Lower lobe of right lung (tissue), 2 donors: Measurements from ENCODE around the gene PUS3. TPM values are rescaled to one million over a fixed set of nuclear protein-coding genes. Genes with fewer than 3 reads are reported as not detected.
"Not testable (repeated sequence)": the region's sequence is repeated elsewhere in the genome, so short reads cannot be mapped to it uniquely, and the experiment has no call there.

Experiments
- ATAC-seq, 2 donors: fragments of 200-7000 bp; cut with Tn5 transposase; one replicate each; pipeline ENCODE4 v1.9.1; 2020 to 2022; ENCODE audit warnings: mild to moderate bottlenecking in 2 of 2, moderate library complexity in 2 of 2
- DNase-seq: peaks from one replicate; pipeline ENCODE4 v3.0.0-alpha.2; 2020
- H3K27ac ChIP-seq: fragments of 200-600 bp; one replicate; pipeline ENCODE4 v1.8.0; 2022
- H3K27me3 ChIP-seq: fragments of 200-600 bp; one replicate; pipeline ENCODE4 v1.8.0; 2022; ENCODE audit warnings: low read depth
- H3K36me3 ChIP-seq: fragments of 200-600 bp; one replicate; pipeline ENCODE4 v1.8.0; 2022; ENCODE audit warnings: mild to moderate bottlenecking
- H3K4me1 ChIP-seq: fragments of 200-600 bp; one replicate; pipeline ENCODE4 v1.8.0; 2022
- H3K4me3 ChIP-seq: fragments of 200-600 bp; one replicate; pipeline ENCODE4 v1.8.0; 2022; ENCODE audit warnings: mild to moderate bottlenecking
- H3K9me3 ChIP-seq: fragments of 200-600 bp; one replicate; pipeline ENCODE4 v1.8.0; 2022
- intact Hi-C: fragments of 100-400 bp; cut with DNase I; formaldehyde crosslinking; loops from one replicate; pipeline ENCODE4 v1.11.0; 2022
- total RNA-seq: library from RNA; stranded (reverse); fragmentation: NEBNext Ultra II Directional; extraction: Animal tissue kit (Norgen Biotek cat#: 25700); gene quantifications from one replicate; pipeline ENCODE4 v1.2.1, GENCODE V29; 2021
- TF ChIP-seq, protein P1 (sequence below): fragments of 200-600 bp; IDR thresholded peaks from one replicate; pipeline ENCODE4 v1.8.0; 2022; ENCODE audit warnings: antibody characterized with exemption, mild to moderate bottlenecking
- donor health status: DM: no; HTN: yes; CAD: no; lungs with severe emphysema.

The PUS3 gene
- total RNA-seq, 1 donor from 2014 or later = 10.0 TPM

DNA sequence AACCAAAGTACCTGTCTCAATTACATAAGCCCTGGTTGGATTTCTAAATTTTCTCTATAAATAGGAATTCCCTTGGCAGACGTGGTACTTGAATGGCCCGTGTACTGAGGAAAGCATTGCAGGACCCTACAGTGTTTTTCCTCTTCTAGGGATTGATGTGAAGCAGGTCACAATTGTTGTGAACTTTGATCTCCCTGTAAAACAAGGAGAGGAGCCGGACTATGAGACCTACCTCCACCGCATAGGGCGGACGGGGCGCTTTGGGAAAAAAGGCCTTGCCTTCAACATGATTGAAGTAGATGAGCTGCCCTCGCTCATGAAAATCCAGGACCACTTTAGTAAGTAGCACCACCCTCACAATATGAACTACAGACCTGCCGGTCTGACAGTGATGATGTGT, 18.0 kb upstream of the PUS3 start:
- DNase-seq = no peak
- peaks cover 4% of the 10 kb centered on the region for H3K27me3 ChIP-seq
- TF ChIP-seq, protein P1, sequence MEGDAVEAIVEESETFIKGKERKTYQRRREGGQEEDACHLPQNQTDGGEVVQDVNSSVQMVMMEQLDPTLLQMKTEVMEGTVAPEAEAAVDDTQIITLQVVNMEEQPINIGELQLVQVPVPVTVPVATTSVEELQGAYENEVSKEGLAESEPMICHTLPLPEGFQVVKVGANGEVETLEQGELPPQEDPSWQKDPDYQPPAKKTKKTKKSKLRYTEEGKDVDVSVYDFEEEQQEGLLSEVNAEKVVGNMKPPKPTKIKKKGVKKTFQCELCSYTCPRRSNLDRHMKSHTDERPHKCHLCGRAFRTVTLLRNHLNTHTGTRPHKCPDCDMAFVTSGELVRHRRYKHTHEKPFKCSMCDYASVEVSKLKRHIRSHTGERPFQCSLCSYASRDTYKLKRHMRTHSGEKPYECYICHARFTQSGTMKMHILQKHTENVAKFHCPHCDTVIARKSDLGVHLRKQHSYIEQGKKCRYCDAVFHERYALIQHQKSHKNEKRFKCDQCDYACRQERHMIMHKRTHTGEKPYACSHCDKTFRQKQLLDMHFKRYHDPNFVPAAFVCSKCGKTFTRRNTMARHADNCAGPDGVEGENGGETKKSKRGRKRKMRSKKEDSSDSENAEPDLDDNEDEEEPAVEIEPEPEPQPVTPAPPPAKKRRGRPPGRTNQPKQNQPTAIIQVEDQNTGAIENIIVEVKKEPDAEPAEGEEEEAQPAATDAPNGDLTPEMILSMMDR = no peak
- no peaks in the 10 kb centered on the region for H3K36me3 ChIP-seq
- ATAC-seq = no peak
- H3K4me1 ChIP-seq = no peaks in the 10 kb centered on the region
- H3K27ac ChIP-seq = no peak overlapping the region
- intact Hi-C loops = no loop called here
- no peak overlapping the region for H3K4me3 ChIP-seq
- H3K9me3 ChIP-seq = no peaks in the 10 kb centered on the region

DNA sequence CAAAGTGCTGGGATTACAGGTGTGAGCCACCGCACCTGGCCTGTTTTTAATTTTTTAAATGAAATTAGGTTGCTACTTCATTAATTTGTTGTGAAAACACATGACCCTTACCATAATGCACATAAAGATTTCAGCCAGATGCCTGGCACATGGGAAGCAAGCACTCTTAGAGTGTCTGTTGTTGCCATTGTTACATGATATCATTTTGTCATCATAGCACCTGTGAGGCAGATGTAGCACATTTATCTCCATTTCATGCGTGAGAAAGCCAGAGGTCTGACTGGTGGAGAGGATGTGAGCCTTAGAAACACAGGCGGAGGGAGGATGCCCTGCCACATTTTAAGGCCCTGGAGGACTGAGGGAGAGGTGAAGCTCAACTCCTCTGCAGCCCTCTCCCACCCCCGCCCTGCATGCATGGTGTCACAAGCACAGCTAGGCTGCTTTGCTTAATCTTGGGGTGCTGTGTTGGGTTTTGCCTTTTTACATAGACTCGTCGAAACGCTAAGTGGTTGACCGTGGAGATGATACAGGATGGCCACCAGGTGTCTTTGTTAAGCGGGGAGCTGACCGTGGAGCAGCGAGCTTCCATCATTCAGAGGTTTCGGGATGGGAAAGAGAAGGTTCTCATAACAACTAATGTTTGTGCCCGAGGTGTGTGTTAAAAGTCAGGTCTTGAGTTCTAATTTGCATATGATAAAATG, 15.3 kb upstream of the PUS3 start:
- TF ChIP-seq, protein P1 = no peak
- H3K27ac ChIP-seq = no peak overlapping the region
- no peak for ATAC-seq
- DNase-seq = no peak
- H3K36me3 ChIP-seq = no peaks in the 10 kb centered on the region
- intact Hi-C loops = no loop called here
- no peaks in the 10 kb centered on the region for H3K9me3 ChIP-seq
- no peaks in the 10 kb centered on the region for H3K4me1 ChIP-seq
- peaks cover 4% of the 10 kb centered on the region for H3K27me3 ChIP-seq
- no peak overlapping the region for H3K4me3 ChIP-seq

- intact Hi-C loops = no loop called here
- TF ChIP-seq, protein P1 = no peak
These were observed 13.8 kb upstream of the PUS3 start for GRCh38 chr11:125916683-125917347.

GRCh38 chr11:125914601-125915000, 11.6 kb upstream of the PUS3 start:
- H3K27ac ChIP-seq, H3K4me3 ChIP-seq, H3K27me3 ChIP-seq, H3K9me3 ChIP-seq, ATAC-seq, H3K4me1 ChIP-seq, intact Hi-C loops, H3K36me3 ChIP-seq, DNase-seq: not testable (repeated sequence)

More at GRCh38 chr11:125916683-125917347, 13.8 kb upstream of the PUS3 start:
- Histone ChIP-seq H3K36me3 (no peaks in the 10 kb centered on the region), H3K4me3 (no peak overlapping the region), H3K9me3 (no peaks in the 10 kb centered on the region), H3K27ac (no peak overlapping the region), H3K27me3 (peaks cover 4% of the 10 kb centered on the region), H3K4me1 (no peaks in the 10 kb centered on the region)
- DNase-seq (no peak), ATAC-seq (no peak)

DNA sequence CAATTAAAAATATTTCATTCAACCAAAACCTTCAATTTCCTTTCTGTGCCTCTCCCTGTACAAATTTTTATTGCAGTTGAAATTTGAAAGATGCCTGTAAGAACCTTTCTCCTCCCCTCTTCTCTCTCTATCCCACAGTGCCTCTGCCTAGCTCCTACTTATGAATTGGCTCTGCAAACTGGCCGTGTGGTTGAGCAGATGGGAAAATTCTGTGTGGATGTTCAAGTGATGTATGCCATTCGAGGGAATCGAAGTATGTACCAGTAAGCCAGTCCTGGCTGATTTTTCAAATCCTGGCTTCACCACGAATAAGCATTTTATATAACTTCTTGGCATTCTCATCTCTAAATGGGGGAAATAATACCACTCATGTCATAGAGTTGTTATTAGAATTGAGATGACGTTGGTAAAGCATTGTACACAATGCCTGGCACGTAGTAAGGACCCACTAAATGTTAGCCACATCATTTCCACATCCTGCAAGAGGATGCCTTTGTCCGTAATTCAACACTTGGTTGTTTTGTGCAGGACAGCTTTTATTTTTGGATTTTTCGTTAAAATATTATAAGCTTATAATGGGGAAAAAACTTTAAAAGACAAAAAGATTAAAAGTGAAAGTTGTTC, 7.3 kb upstream of the PUS3 start:
- H3K36me3 ChIP-seq = no peaks in the 10 kb centered on the region
- intact Hi-C loops = no loop called here

More for the DNA sequence above, 7.3 kb upstream of the PUS3 start:
- DNase-seq = no peak
- Histone ChIP-seq H3K27ac (no peak overlapping the region), H3K4me3 (no peak overlapping the region), H3K27me3 (peaks cover 15% of the 10 kb centered on the region), H3K4me1 (no peaks in the 10 kb centered on the region), H3K9me3 (no peaks in the 10 kb centered on the region)
- TF ChIP-seq, protein P1 = no peak
- no peak for ATAC-seq
